ENCODE results near the gene BCORL1. TPM values are rescaled to one million over a fixed set of nuclear protein-coding genes. Genes with fewer than 3 reads are reported as not detected.

BCORL1 gene
- total and polyA plus RNA-seq, 2 donors (not counting 3 experiments of a cell fraction or from before 2014, with no cell fraction given): 1.8 to 13.1 TPM

- dilution Hi-C loops (cut with MboI; ENCODE audit: extremely low pct_ligation_motif_present, low sequenced_read_pairs): no loop called here
- no peaks in the 10 kb centered on the region for H4K20me1 ChIP-seq (replicated peaks; ENCODE audit: control insufficient read depth, extremely low read depth, insufficient read depth, low read length)
- intact Hi-C loops (cut with micrococcal nuclease): no loop called here
- H3K79me2 ChIP-seq (ENCODE audit: control insufficient read depth, insufficient read depth, low read length): no peaks in the 10 kb centered on the region
- H3K27ac ChIP-seq (ENCODE audit: insufficient read depth, low read depth, low read length): no peak overlapping the region
- no peak overlapping the region for H3K4me3 ChIP-seq (replicated peaks in 1 of 3; ENCODE audit: insufficient read depth in 1 of 3, low read depth in 1 of 3, low read length in 3 of 3)
- H3K36me3 ChIP-seq (ENCODE audit: control insufficient read depth in 2 of 2, extremely low read depth in 1 of 2, insufficient read depth in 2 of 2, low read length in 2 of 2): peaks cover 0 to 8% of the 10 kb centered on the region in 2 experiments
- H3K27me3 ChIP-seq (ENCODE audit: control insufficient read depth in 2 of 2, insufficient read depth in 2 of 2, low read length in 2 of 2): no peaks in the 10 kb centered on the region
- ChIA-PET CTCF (interaction anchor here (0.7 to 1.2 kb wide), 2 partner anchors 10 to 42 kb away, joined by 3 to 9 read pairs; no protein-coding TSS in a partner anchor), POLR2A (no interaction called here)
- H3K4me1 ChIP-seq (ENCODE audit: control insufficient read depth, extremely low read depth, insufficient read depth, low read length): no peaks in the 10 kb centered on the region
- FAIRE-seq (no peak), DNase-seq (ENCODE audit: low read depth, low spot score) (no peak)
- no peaks in the 10 kb centered on the region for H3K9me1 ChIP-seq (replicated peaks; ENCODE audit: control insufficient read depth, extremely low read depth, insufficient read depth, low read length)
- BruUV-seq (replicated peaks): no TSS peak
- no peak overlapping the region for H3K9ac ChIP-seq (replicated peaks; ENCODE audit: extremely low read depth, insufficient read depth, low read length)
- H3K9me3 ChIP-seq (replicated peaks; ENCODE audit: control insufficient read depth, insufficient read depth, low read length): no peaks in the 10 kb centered on the region
- H2AFZ ChIP-seq (ENCODE audit: low read depth, low read length): no peak overlapping the region
- H3K4me2 ChIP-seq (ENCODE audit: insufficient read depth, low read length): no peak overlapping the region
- TF ChIP-seq POLR2AphosphoS5 (IDR thresholded peaks at IDR 0.05; ENCODE audit: insufficient read depth, low read depth, low read length) (no peak), JUN (IDR thresholded peaks at IDR 0.05; ENCODE audit: borderline replicate concordance, insufficient read depth, insufficient read length, low read depth) (no peak), GATA2 (IDR thresholded peaks at IDR 0.05; ENCODE audit: insufficient read depth, insufficient read length, low read depth, low read length) (no peak), EZH2 (IDR thresholded peaks at IDR 0.05; ENCODE audit: borderline replicate concordance, low read depth, low read length, severe bottlenecking) (no peak), POLR2A (IDR thresholded peaks at IDR 0.05; ENCODE audit: low read depth, low read length) (no peak), FOS (IDR thresholded peaks at IDR 0.05; ENCODE audit: borderline replicate concordance, insufficient read depth, low read length) (no peak), CTCF (IDR thresholded peaks at IDR 0.05; ENCODE audit: extremely low read depth in 1 of 2, insufficient read depth in 1 of 2, low read depth in 1 of 2, low read length in 2 of 2) (no peak), MAX (IDR thresholded peaks at IDR 0.05; ENCODE audit: insufficient read depth, insufficient read length) (no peak), MYC (IDR thresholded peaks at IDR 0.05; ENCODE audit: low read depth, low read length) (no peak)
Measured at GRCh38 chrX:130018143-130018542, 35.7 kb downstream of the BCORL1 start.

Measured in endothelial cell of umbilical vein (primary cell).